Natural killer cell (primary cell): Measurements from ENCODE around the gene PDILT. TPM values are rescaled to one million over a fixed set of nuclear protein-coding genes. Genes with fewer than 3 reads are reported as not detected.

Experiments used
- ATAC-seq, 3 donors: fragments of 150-1000 bp in 2 of 3; fragments of 200-7000 bp in 1 of 3; cut with Tn5 transposase; 1 replicate in 1 of 3; 2 replicates in 2 of 3; pipeline ENCODE4 v1.10.0; 2021; ENCODE audit warnings: mild to moderate bottlenecking in 2 of 3, moderate library complexity in 2 of 3
- DNase-seq, 2 donors: peaks; one replicate each; pipeline versions ENCODE4 v3.0.0 to v3.0.0-alpha.2; 2013 to 2021; ENCODE audit warnings: mixed read lengths in 1 of 2
- H3K27ac ChIP-seq: one replicate; pipeline ENCODE4 v1.5.1; 2013; ENCODE audit warnings: mild to moderate bottlenecking, low read length
- H3K27me3 ChIP-seq: one replicate; pipeline ENCODE4 v1.6.1; 2013; ENCODE audit warnings: low read length; ENCODE audit not compliant: control insufficient read depth, insufficient read depth
- H3K36me3 ChIP-seq: one replicate; pipeline ENCODE4 v1.6.1; 2013; ENCODE audit warnings: low read length; ENCODE audit not compliant: control insufficient read depth, insufficient read depth
- H3K4me1 ChIP-seq: one replicate; pipeline ENCODE4 v1.6.1; 2013; ENCODE audit warnings: low read length; ENCODE audit not compliant: control insufficient read depth, insufficient read depth
- H3K4me3 ChIP-seq: one replicate; pipeline ENCODE4 v1.5.1; 2013; ENCODE audit warnings: low read length
- H3K9me3 ChIP-seq: one replicate; pipeline ENCODE4 v1.6.1; 2013; ENCODE audit warnings: low read length; ENCODE audit not compliant: control insufficient read depth, insufficient read depth
- H3K27ac Mint-ChIP-seq, 2 donors: one replicate each; pipeline ENCODE4 v1.8.0; 2022; ENCODE audit warnings: mild to moderate bottlenecking in 2 of 2, mixed read lengths in 2 of 2, moderate library complexity in 1 of 2
- H3K27me3 Mint-ChIP-seq, 2 donors: one replicate each; pipeline ENCODE4 v1.8.0; 2022; ENCODE audit warnings: low read depth in 2 of 2, mixed read lengths in 2 of 2
- H3K36me3 Mint-ChIP-seq: one replicate; pipeline ENCODE4 v1.8.0; 2022; ENCODE audit warnings: mixed read lengths
- H3K4me1 Mint-ChIP-seq, 2 donors: one replicate each; pipeline ENCODE4 v1.8.0; 2022; ENCODE audit warnings: mixed read lengths in 2 of 2
- H3K4me3 Mint-ChIP-seq: one replicate; pipeline ENCODE4 v1.8.0; 2022; ENCODE audit warnings: mild to moderate bottlenecking, moderate library complexity, mixed read lengths
- H3K9me3 Mint-ChIP-seq, 2 donors: one replicate each; pipeline ENCODE4 v1.8.0; 2022; ENCODE audit warnings: mixed read lengths in 2 of 2
- CTCF ChIP-seq: fragments of 200-600 bp; IDR thresholded peaks from one replicate; pipeline ENCODE4 v1.8.0; 2022; ENCODE audit warnings: antibody characterized with exemption
- WGBS: methylation state at CpG from one replicate; pipeline ENCODE4 v1.1.7; 2013; ENCODE audit warnings: missing lambda C conversion rate; ENCODE audit not compliant: insufficient coverage; 5-methylcytosine and 5-hydroxymethylcytosine counted together
- intact Hi-C: fragments of 100-400 bp; cut with micrococcal nuclease; formaldehyde crosslinking; loops from one replicate; pipeline ENCODE4 v1.14.2; 2022
- total RNA-seq, 4 donors: library from RNA; stranded (reverse); fragments of 120-200 nt in 1 of 4; gene quantifications; one replicate each; pipeline versions ENCODE4 v1.2.3 to v1.2.4, GENCODE V29; 2013 to 2022

PDILT gene
- total RNA-seq, 3 donors from 2014 or later (not counting 1 experiment from before 2014, with no cell fraction given) = not detected

GRCh38 chr16:20320178-20320577 lies 84.4 kb downstream of the PDILT start:
- 91% methylated on average over 2 of the region's 2 CpGs for WGBS
- H3K27ac ChIP-seq = no peak overlapping the region
- Mint-ChIP-seq H3K27me3 (peaks cover 0 to 3% of the 10 kb centered on the region in 2 donors), H3K4me3 (no peak overlapping the region), H3K9me3 (no peaks in the 10 kb centered on the region), H3K36me3 (no peaks in the 10 kb centered on the region), H3K4me1 (no peaks in the 10 kb centered on the region), H3K27ac (no peak overlapping the region)
- no peaks in the 10 kb centered on the region for H3K27me3 ChIP-seq
- no peak for DNase-seq
- no peak overlapping the region for H3K4me3 ChIP-seq
- TF ChIP-seq CTCF = no peak
- intact Hi-C loops = no loop called here
- H3K4me1 ChIP-seq = no peaks in the 10 kb centered on the region
- H3K9me3 ChIP-seq = no peaks in the 10 kb centered on the region
- ATAC-seq = no peak
- H3K36me3 ChIP-seq = no peaks in the 10 kb centered on the region

- no peak for DNase-seq
- no peak for TF ChIP-seq CTCF
- Histone ChIP-seq H3K27me3 (no peaks in the 10 kb centered on the region), H3K9me3 (no peaks in the 10 kb centered on the region), H3K4me1 (no peaks in the 10 kb centered on the region), H3K36me3 (no peaks in the 10 kb centered on the region), H3K27ac (no peak overlapping the region), H3K4me3 (no peak overlapping the region)
- intact Hi-C loops = no loop called here
- Mint-ChIP-seq H3K27me3 (peaks cover 0 to 3% of the 10 kb centered on the region in 2 donors), H3K4me1 (no peaks in the 10 kb centered on the region), H3K4me3 (no peak overlapping the region), H3K9me3 (no peaks in the 10 kb centered on the region), H3K27ac (no peak overlapping the region), H3K36me3 (no peaks in the 10 kb centered on the region)
- WGBS = no CpG with 5 or more reads among the region's 1 CpG
- ATAC-seq = no peak
Observed at GRCh38 chr16:20319406-20319805, 85.1 kb downstream of the PDILT start.

- Histone ChIP-seq H3K9me3 (no peaks in the 10 kb centered on the region), H3K4me3 (no peak overlapping the region), H3K36me3 (no peaks in the 10 kb centered on the region), H3K27ac (no peak overlapping the region), H3K4me1 (no peaks in the 10 kb centered on the region), H3K27me3 (no peaks in the 10 kb centered on the region)
- Mint-ChIP-seq H3K36me3 (no peaks in the 10 kb centered on the region), H3K4me1 (no peaks in the 10 kb centered on the region), H3K4me3 (no peak overlapping the region), H3K9me3 (no peaks in the 10 kb centered on the region), H3K27me3 (peaks cover 0 to 3% of the 10 kb centered on the region in 2 donors), H3K27ac (no peak overlapping the region)
- ATAC-seq (no peak), DNase-seq (no peak)
- TF ChIP-seq CTCF = no peak
- 56% methylated on average over 3 of the region's 3 CpGs for WGBS
- intact Hi-C loops = no loop called here
Observed at GRCh38 chr16:20318437-20318836, 86.1 kb downstream of the PDILT start.

- intact Hi-C loops = no loop called here
- Mint-ChIP-seq H3K4me3 (no peak overlapping the region), H3K27me3 (peaks cover 0 to 3% of the 10 kb centered on the region in 2 donors), H3K36me3 (no peaks in the 10 kb centered on the region), H3K4me1 (no peaks in the 10 kb centered on the region), H3K27ac (no peak overlapping the region), H3K9me3 (no peaks in the 10 kb centered on the region)
- Histone ChIP-seq H3K36me3 (no peaks in the 10 kb centered on the region), H3K9me3 (no peaks in the 10 kb centered on the region), H3K27ac (no peak overlapping the region), H3K4me1 (no peaks in the 10 kb centered on the region), H3K4me3 (no peak overlapping the region), H3K27me3 (no peaks in the 10 kb centered on the region)
- no peak for ATAC-seq
- no peak for TF ChIP-seq CTCF
- no peak for DNase-seq
- 77% methylated on average over 7 of the region's 7 CpGs for WGBS
Observed at GRCh38 chr16:20318006-20318405, 86.5 kb downstream of the PDILT start.
